Embryonic facial prominence (tissue), 1 donor: ENCODE measurements around the gene TRPM4.
A peak's percentile ranks its signal among the peaks of the same experiment; 100 is the strongest.
"Not testable (repeated sequence)": the region's sequence is repeated elsewhere in the genome, so short reads cannot be mapped to it uniquely, and the experiment has no call there.

Experiments used
- DNase-seq: peaks from one replicate; pipeline ENCODE4 v3.0.0-alpha.2; 2016; ENCODE audit errors: extremely low spot score

Gene TRPM4

GRCh38 chr19:49127225-49127624, 30.4 kb upstream of the TRPM4 start:
- DNase-seq, result not testable (repeated sequence)

GRCh38 chr19:49127674-49128544, 29.7 kb upstream of the TRPM4 start:
- peak; percentile 81 for DNase-seq

- DNase-seq, result no peak
Measured at GRCh38 chr19:49128545-49129237, 28.9 kb upstream of the TRPM4 start.

- DNase-seq, result no peak
Measured at GRCh38 chr19:49129238-49129583, 28.4 kb upstream of the TRPM4 start.

- DNase-seq, result no peak
Measured at GRCh38 chr19:49130325-49130724, 27.3 kb upstream of the TRPM4 start.

GRCh38 chr19:49132974-49133609, 24.5 kb upstream of the TRPM4 start:
- DNase-seq, result no peak

- no peak for DNase-seq
Measured at GRCh38 chr19:49133621-49134454, 23.8 kb upstream of the TRPM4 start.

- DNase-seq, result no peak
Measured at GRCh38 chr19:49135686-49136085, 21.9 kb upstream of the TRPM4 start.

- DNase-seq, result no peak
Measured at GRCh38 chr19:49136771-49137171, 20.8 kb upstream of the TRPM4 start.

- DNase-seq, result no peak
Measured at GRCh38 chr19:49140951-49141350, 16.6 kb upstream of the TRPM4 start.

- no peak for DNase-seq
Measured at GRCh38 chr19:49141352-49141751, 16.2 kb upstream of the TRPM4 start.

- peak; percentile 78 for DNase-seq
Measured at GRCh38 chr19:49142866-49143335, 14.7 kb upstream of the TRPM4 start.

GRCh38 chr19:49145573-49146407, 11.8 kb upstream of the TRPM4 start:
- DNase-seq, result no peak

GRCh38 chr19:49146408-49146770, 11.2 kb upstream of the TRPM4 start:
- not testable (repeated sequence) for DNase-seq

GRCh38 chr19:49148044-49148682, 9.4 kb upstream of the TRPM4 start:
- no peak for DNase-seq

GRCh38 chr19:49148784-49149651, 8.6 kb upstream of the TRPM4 start:
- DNase-seq, result peak; percentile 92

- peak; percentile 72 for DNase-seq
Measured at GRCh38 chr19:49149652-49150105, 7.9 kb upstream of the TRPM4 start.

- peak; percentile 69 for DNase-seq
Measured at GRCh38 chr19:49150106-49150943, 7.3 kb upstream of the TRPM4 start.
